GM21825 (cell line): Measurements from ENCODE around the gene GTPBP4.
"Not testable (repeated sequence)": the region's sequence is repeated elsewhere in the genome, so short reads cannot be mapped to it uniquely, and the experiment has no call there.

ENCODE experiments used
- ATAC-seq: cut with Tn5 transposase; IDR thresholded peaks from one replicate; pipeline ENCODE4 v1.9.1; 2021; ENCODE audit warnings: mild to moderate bottlenecking, moderate library complexity; ENCODE audit not compliant: unreplicated experiment

The GTPBP4 gene

DNA sequence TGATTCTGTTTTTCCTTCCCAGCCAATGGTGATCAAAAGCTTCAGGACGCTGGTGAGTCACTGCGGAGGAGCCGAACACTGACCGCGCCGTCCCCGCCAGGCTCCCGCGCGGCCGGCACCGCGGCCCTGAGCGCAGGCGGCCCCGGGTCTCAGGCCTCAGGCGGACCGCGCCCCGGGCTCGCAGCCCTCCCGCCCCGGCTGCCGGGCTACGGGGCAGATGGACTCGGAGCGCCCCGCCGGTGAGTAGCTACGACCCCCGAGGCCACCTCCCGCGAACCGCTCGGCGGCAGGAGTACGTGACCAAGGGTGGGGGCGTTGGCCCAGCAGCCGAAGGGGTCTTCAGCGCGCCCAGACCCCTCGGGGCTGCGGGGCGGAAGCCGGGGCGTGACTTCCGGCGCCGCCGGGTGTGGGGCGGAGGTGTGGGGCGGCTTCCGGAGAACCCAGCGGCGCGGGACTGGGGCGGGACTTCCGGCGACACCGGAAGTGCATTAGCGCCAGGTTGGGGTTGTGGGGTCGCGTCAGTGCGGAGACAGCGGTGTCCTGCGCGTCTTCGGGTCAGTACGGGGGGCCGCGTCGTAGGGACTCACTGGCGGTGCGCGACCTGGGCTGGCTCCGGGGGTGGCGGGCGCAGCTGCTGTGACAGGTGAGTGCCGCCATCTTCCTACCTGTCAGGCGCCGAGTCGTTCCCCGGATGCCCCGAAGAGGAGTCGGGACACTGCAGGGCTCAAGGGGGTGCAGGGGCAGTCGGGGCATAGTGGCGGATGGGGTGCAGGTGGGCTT lies 68.3 kb downstream of the GTPBP4 start, which contains the start of gene WDR37:
TSS of gene WDR37 (plus strand) at position 60 of the 780 bp plus-strand sequence. CDS start 15,771 bp downstream, outside the sequence.
- peak; percentile 93 for ATAC-seq

GRCh38 chr10:1057106-1057657 lies 68.9 kb downstream of the GTPBP4 start:
- no peak for ATAC-seq

- no peak for ATAC-seq
Measured at GRCh38 chr10:1058017-1058416, 69.8 kb downstream of the GTPBP4 start.

DNA sequence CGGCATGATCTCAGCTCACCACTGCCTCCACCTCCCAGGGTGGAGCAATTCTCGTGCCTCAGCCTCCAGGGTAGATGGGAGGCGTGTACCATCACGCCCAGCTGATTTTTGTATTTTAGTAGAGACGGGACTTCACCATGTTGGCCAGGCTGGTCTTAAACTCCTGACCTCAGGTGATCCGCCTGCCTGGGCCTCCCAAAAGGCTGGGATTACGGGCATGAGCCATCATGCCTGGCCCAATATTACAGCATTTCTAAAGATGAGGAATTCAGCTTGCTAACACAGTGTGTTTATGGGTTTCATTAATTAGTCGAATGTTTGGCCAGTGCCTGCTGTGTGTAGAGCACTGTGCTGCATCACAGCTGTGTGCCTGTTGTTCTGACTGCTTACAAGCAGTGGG lies 71.7 kb downstream of the GTPBP4 start:
- no peak for ATAC-seq

DNA sequence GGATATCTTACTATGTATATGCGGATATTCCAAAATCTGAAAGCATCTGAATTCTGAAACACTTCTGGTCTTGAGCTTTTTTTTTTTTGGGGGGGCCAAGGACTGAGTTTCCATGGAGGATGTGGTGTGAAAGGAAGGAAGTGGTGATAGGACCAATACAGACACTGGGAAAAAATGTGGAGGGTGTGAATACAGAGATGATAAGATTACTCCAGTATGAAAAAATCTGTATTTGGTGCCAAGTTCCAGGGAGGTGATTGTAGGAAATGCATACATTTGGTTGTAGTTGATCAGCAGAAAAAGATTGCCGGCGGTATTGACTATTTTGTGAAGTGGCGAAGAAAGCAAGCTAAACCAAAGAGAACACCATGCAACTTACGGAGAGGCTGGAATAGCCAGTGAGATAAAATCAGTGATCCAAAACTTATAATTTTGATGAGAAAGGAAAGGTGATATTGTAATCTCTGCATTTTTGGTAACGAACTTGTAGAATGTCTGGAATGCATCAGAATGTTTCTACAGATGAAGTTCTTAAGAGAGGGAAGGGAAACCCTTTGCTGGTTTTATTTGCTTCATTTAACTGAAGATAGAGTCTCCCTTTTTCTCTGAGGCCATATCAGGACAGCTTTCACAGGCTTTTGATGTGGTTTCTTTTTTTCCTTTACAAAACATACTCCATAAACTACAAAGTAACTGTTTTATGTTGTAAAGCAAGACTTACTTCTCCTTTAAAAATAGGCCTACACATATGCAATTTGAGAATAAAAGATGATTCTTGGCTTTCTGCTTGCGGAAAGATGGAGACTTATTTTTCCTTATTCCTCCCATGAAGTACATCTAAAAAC lies 73.9 kb downstream of the GTPBP4 start:
- no peak for ATAC-seq

DNA sequence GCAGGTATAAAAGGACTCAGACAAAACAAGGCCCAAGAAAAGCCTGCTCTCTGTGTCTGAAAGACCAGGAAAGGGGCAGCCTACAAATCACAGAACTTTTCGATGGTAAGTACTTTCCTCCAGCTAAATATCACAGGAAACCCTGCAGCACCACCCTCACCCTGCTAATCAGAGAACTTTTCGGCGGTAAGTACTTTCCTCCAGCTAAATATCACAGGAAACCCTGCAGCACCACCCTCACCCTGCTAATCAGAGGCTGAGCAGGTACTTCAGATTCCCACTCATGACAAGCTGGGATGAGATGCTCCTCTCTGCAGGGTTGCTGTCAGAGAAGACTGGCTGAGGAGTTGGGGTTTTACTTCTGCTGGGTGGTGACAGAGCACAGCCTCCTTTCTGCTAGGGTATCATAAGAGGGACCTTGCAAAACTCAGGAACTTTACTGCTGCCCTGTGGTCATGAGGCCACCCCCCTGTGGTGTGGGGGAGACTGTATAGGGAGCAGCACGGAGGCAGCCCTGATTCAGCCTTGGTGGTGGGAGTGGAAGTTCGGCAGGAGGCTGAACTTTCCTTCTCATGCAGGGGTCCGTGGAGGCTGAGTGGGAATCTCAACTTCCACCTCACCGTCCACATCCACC lies 75.1 kb downstream of the GTPBP4 start:
- no peak for ATAC-seq

DNA sequence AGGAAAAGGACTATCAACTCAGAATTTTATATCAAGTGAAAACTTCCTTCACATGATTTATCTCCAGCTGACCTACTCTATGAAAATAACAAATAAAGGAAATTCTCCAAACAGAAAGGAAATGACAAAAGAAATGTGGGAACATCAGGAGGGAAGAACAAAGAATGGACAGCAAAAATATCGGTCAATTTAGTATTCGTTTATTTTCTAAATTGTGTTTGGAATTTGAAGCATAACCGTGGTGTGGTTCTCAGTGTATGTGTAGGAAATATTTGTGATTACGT lies 76.7 kb downstream of the GTPBP4 start:
- ATAC-seq: no peak

- not testable (repeated sequence) for ATAC-seq
Measured at GRCh38 chr10:1066734-1067133, 78.5 kb downstream of the GTPBP4 start.

GRCh38 chr10:1068380-1069361 lies 80.4 kb downstream of the GTPBP4 start:
- ATAC-seq: no peak
